ENCODE data around the gene MYRIP.
"Not testable (repeated sequence)": the region's sequence is repeated elsewhere in the genome, so short reads cannot be mapped to it uniquely, and the experiment has no call there.

MYRIP gene

GRCh38 chr3:40088527-40089170 lies 279.2 kb downstream of the MYRIP start:
- DNase-seq: no peak

GRCh38 chr3:40096661-40097111 lies 287.3 kb downstream of the MYRIP start:
- DNase-seq: no peak

GRCh38 chr3:40097131-40098117 lies 288.0 kb downstream of the MYRIP start:
- DNase-seq: no peak

GRCh38 chr3:40098261-40098759 lies 288.9 kb downstream of the MYRIP start:
- DNase-seq: no peak

- no peak for DNase-seq
Observed at GRCh38 chr3:40099871-40100270, 290.5 kb downstream of the MYRIP start.

GRCh38 chr3:40102182-40102581 lies 292.8 kb downstream of the MYRIP start:
- no peak for DNase-seq

- DNase-seq: no peak
Observed at GRCh38 chr3:40103829-40104228, 294.4 kb downstream of the MYRIP start.

GRCh38 chr3:40104441-40104840 lies 295.0 kb downstream of the MYRIP start:
- DNase-seq: no peak

GRCh38 chr3:40108643-40109042 lies 299.2 kb downstream of the MYRIP start:
- DNase-seq: no peak

- no peak for DNase-seq
Observed at GRCh38 chr3:40109641-40110490, 300.5 kb downstream of the MYRIP start.

- no peak for DNase-seq
Observed at GRCh38 chr3:40116478-40117177, 307.2 kb downstream of the MYRIP start.

GRCh38 chr3:40118091-40118490 lies 308.7 kb downstream of the MYRIP start:
- no peak for DNase-seq

GRCh38 chr3:40120067-40120692 lies 310.8 kb downstream of the MYRIP start:
- no peak for DNase-seq

- no peak for DNase-seq
Observed at GRCh38 chr3:40120806-40121205, 311.4 kb downstream of the MYRIP start.

GRCh38 chr3:40124918-40125317 lies 315.5 kb downstream of the MYRIP start:
- no peak for DNase-seq

- no peak for DNase-seq
Observed at GRCh38 chr3:40128166-40128565, 318.8 kb downstream of the MYRIP start.

GRCh38 chr3:40129510-40129909 lies 320.1 kb downstream of the MYRIP start:
- no peak for DNase-seq

- DNase-seq: no peak
Observed at GRCh38 chr3:40129981-40130380, 320.6 kb downstream of the MYRIP start.

GRCh38 chr3:40130721-40131120 lies 321.3 kb downstream of the MYRIP start:
- no peak for DNase-seq

GRCh38 chr3:40133886-40134575 lies 324.6 kb downstream of the MYRIP start:
- DNase-seq: not testable (repeated sequence)

Data from CD4-positive, alpha-beta T cell treated with Interleukin-17A for 4 hours (primary cell).